K562 (cell line): ENCODE results near the gene SLC35G2. TPM values are rescaled to one million over a fixed set of nuclear protein-coding genes. Genes with fewer than 3 reads are reported as not detected.

Source experiments
- ATAC-seq: fragments of 200-7000 bp; cut with Tn5 transposase; 3 replicates; pipeline ENCODE4 v1.9.1; 2020; ENCODE audit warnings: moderate library complexity
- BruUV-seq: library from RNA; stranded (reverse); fragments of 400-500 nt; replicated peaks from 2 replicates; lab custom pipeline; 2021; lab: Mats Ljungman, UMichigan
- CTCF ChIA-PET: fragments of 300-600 bp; formaldehyde crosslinking; extraction: SDS; loops from one replicate; lab custom pipeline; 2021; ENCODE audit warnings: low intra/inter-chr PET ratio; lab: Yijun Ruan, JAX
- POLR2A ChIA-PET: fragments of 300-600, 350-650 bp; sonication (Branson Sonifier 250); formaldehyde crosslinking; extraction: SDS; loops from one replicate; lab custom pipeline; 2021; ENCODE audit warnings: antibody characterized with exemption, inconsistent platforms; lab: Yijun Ruan, JAX
- DNase-seq, 4 experiments: peaks; one replicate each; pipeline versions ENCODE4 v3.0.0 to v3.0.0-alpha.2; 2011 to 2018; ENCODE audit warnings: low spot score in 3 of 4, mixed read lengths in 3 of 4; ENCODE audit errors: extremely low read depth in 1 of 4
- FAIRE-seq: peaks from 2 replicates; lab custom pipeline; 2011; peaks lifted over from hg19 to GRCh38; lab: Jason Lieb, UNC
- H2AFZ ChIP-seq: 2 replicates; pipeline ENCODE4 v1.6.0; 2011; ENCODE audit warnings: low read depth, low read length, control low read depth, inconsistent platforms
- H3K27ac ChIP-seq: fragments of 200-600 bp; 3 replicates; pipeline ENCODE4 v1.8.0; 2011; ENCODE audit warnings: low read depth, mild to moderate bottlenecking, control low read depth, inconsistent platforms, low read length, moderate library complexity, mixed read lengths; ENCODE audit errors: extremely low read depth
- H3K27me3 ChIP-seq, 2 experiments: fragments of 300-600 bp in 1 of 2; 2 replicates in 1 of 2; 3 replicates in 1 of 2; pipeline versions ENCODE4 v1.6.0 to v1.8.0; 2011; ENCODE audit warnings: inconsistent platforms in 2 of 2, low read length in 2 of 2, mild to moderate bottlenecking in 1 of 2, mixed read lengths in 1 of 2, moderate library complexity in 1 of 2; ENCODE audit not compliant: control insufficient read depth in 2 of 2, insufficient read depth in 2 of 2
- H3K36me3 ChIP-seq: fragments of 300-600 bp; 3 replicates; pipeline ENCODE4 v1.8.0; 2011; ENCODE audit warnings: mild to moderate bottlenecking, low read length, inconsistent platforms; ENCODE audit not compliant: control insufficient read depth, insufficient read depth
- H3K4me1 ChIP-seq, 2 experiments: fragments of 200-600 bp in 1 of 2; replicated peaks in 1 of 2; 2 replicates in 1 of 2; 3 replicates in 1 of 2; pipeline versions ENCODE4 v1.5.1 to v1.8.0; 2011; ENCODE audit warnings: inconsistent platforms in 2 of 2, low read length in 2 of 2, mild to moderate bottlenecking in 1 of 2, mixed read lengths in 1 of 2, moderate library complexity in 1 of 2; ENCODE audit not compliant: control insufficient read depth in 2 of 2, insufficient read depth in 2 of 2
- H3K4me2 ChIP-seq: 2 replicates; pipeline ENCODE4 v1.6.1; 2011; ENCODE audit warnings: low read length, control low read depth, inconsistent platforms, mixed read lengths; ENCODE audit not compliant: insufficient read depth
- H3K4me3 ChIP-seq: fragments of 200-600 bp; sonication (generic), shearing (Covaris generic); 2 replicates; pipeline ENCODE4 v1.5.1; 2016; ENCODE audit warnings: control low read depth, inconsistent platforms
- H3K79me2 ChIP-seq: fragments of 200-600 bp; 3 replicates; pipeline ENCODE4 v1.8.0; 2011; ENCODE audit warnings: low read length, inconsistent platforms; ENCODE audit not compliant: control insufficient read depth, insufficient read depth
- H3K9ac ChIP-seq, 2 experiments: 2 replicates each; pipeline versions ENCODE4 v1.6.0 to v1.6.1; 2011; ENCODE audit warnings: low read depth in 2 of 2, low read length in 2 of 2, control low read depth in 1 of 2, inconsistent platforms in 1 of 2, mild to moderate bottlenecking in 1 of 2, mixed read lengths in 1 of 2; ENCODE audit not compliant: insufficient read depth in 1 of 2
- H3K9me1 ChIP-seq: one replicate; pipeline ENCODE4 v1.6.0; 2011; ENCODE audit warnings: inconsistent platforms, mild to moderate bottlenecking, low read length, moderate library complexity; ENCODE audit not compliant: control insufficient read depth, insufficient read depth
- H3K9me3 ChIP-seq: replicated peaks from 2 replicates; pipeline ENCODE4 v1.5.1; 2011; ENCODE audit warnings: low read depth, low read length, inconsistent platforms; ENCODE audit not compliant: control insufficient read depth, insufficient read depth
- H4K20me1 ChIP-seq: replicated peaks from 2 replicates; pipeline ENCODE4 v1.6.1; 2011; ENCODE audit warnings: low read length, inconsistent platforms, mixed read lengths; ENCODE audit not compliant: control insufficient read depth, insufficient read depth
- ARNT ChIP-seq, 2 experiments: fragments of 450-650 bp; IDR thresholded peaks; 2 replicates each; pipeline ENCODE4 v1.6.1; 2016; ENCODE audit warnings: mild to moderate bottlenecking in 1 of 2
- CBX1 ChIP-seq: sonication (generic); IDR thresholded peaks from 2 replicates; pipeline ENCODE4 v1.6.1; 2016; ENCODE audit warnings: antibody characterized with exemption, low read depth, mild to moderate bottlenecking
- CXXC5 ChIP-seq: fragments of 250-450 bp; sonication (Bioruptor Pico); IDR thresholded peaks from 2 replicates; pipeline ENCODE4 v1.8.0; 2022; ENCODE audit warnings: inconsistent platforms, mild to moderate bottlenecking, moderate library complexity
- DDX20 ChIP-seq: fragments of 450-650 bp; IDR thresholded peaks from 2 replicates; pipeline ENCODE4 v1.6.1; 2016; ENCODE audit warnings: missing genetic modification characterization, low read depth, mild to moderate bottlenecking, missing compliant biosample characterization, moderate library complexity
- MEF2A ChIP-seq: IDR thresholded peaks from 2 replicates; pipeline ENCODE4 v1.6.1; 2011; ENCODE audit warnings: low read depth, mild to moderate bottlenecking, low read length, moderate library complexity; ENCODE audit not compliant: control insufficient read depth
- MXI1 ChIP-seq: IDR thresholded peaks from 2 replicates; pipeline ENCODE4 v1.6.1; 2011; ENCODE audit warnings: low read depth, mild to moderate bottlenecking, improper control_type of control experiment, low read length
- MYBL2 ChIP-seq, 2 experiments: fragments of 450-650 bp in 1 of 2; sonication (generic) in 1 of 2; formaldehyde crosslinking in 1 of 2; IDR thresholded peaks; 2 replicates each; pipeline versions ENCODE4 v1.6.1 to v1.8.1; 2017 to 2022; ENCODE audit warnings: borderline replicate concordance in 1 of 2, inconsistent platforms in 1 of 2, low read depth in 1 of 2, mild to moderate bottlenecking in 1 of 2, missing genetic modification reagents in 1 of 2, moderate library complexity in 1 of 2
- SP2 ChIP-seq: IDR thresholded peaks from 2 replicates; pipeline ENCODE4 v1.6.1; 2011; ENCODE audit warnings: mild to moderate bottlenecking, low read depth, low read length, moderate library complexity; ENCODE audit not compliant: poor library complexity, severe bottlenecking; ENCODE audit errors: extremely low read depth
- SRSF1 ChIP-seq: fragments of 200-400 bp; formaldehyde crosslinking; IDR thresholded peaks from 2 replicates; pipeline ENCODE4 v1.6.1; 2017; ENCODE audit warnings: mild to moderate bottlenecking, low read depth, low read length, moderate library complexity
- TBP ChIP-seq: optimal IDR thresholded peaks from 2 replicates; pipeline ENCODE3; 2011; ENCODE audit warnings: low read depth, low read length, improper control_type of control experiment
- ZNF274 ChIP-seq: IDR thresholded peaks from 2 replicates; pipeline ENCODE4 v1.6.1; 2011; ENCODE audit warnings: low read depth, mild to moderate bottlenecking, low read length, moderate library complexity, borderline replicate concordance
- ZNF77 ChIP-seq: fragments of 250-450 bp; sonication (Bioruptor Pico); IDR thresholded peaks from 2 replicates; pipeline ENCODE4 v1.5.0; 2020
- ZSCAN29 ChIP-seq: fragments of 450-650 bp; IDR thresholded peaks from 2 replicates; pipeline ENCODE4 v1.6.1; 2017
- WGBS: fragments of 100-300 bp; shearing (Covaris generic); methylation state at CpG from one replicate; pipeline ENCODE4 v1.1.6; 2016; ENCODE audit warnings: low coverage, mixed read lengths; ENCODE audit not compliant: insufficient coverage; ENCODE audit errors: missing lambda C conversion rate; 5-methylcytosine and 5-hydroxymethylcytosine counted together
- in situ Hi-C: fragments of 300-500 bp; cut with MboI; formaldehyde crosslinking; loops from 4 replicates; pipeline ENCODE4 v1.15.0; 2018; ENCODE audit warnings: inconsistent platforms, mixed read lengths
- intact Hi-C: fragments of 100-400 bp; cut with micrococcal nuclease; formaldehyde crosslinking; loops from 2 replicates; pipeline ENCODE4 v1.14.2; 2022
- polyA plus RNA-seq, 8 experiments: library from polyadenylated mRNA; depleted of rRNA in 4 of 8; stranded (reverse) in 5 of 8; unstranded in 3 of 8; fragments of >200 nt; fragmentation: Nextera tagmentation in 2 of 8; fragmentation: Illumina TruSeq in 1 of 8; extraction: Ambion mirVana in 2 of 8; extraction: Trizol in 1 of 8; gene quantifications; 2 replicates each; pipeline versions ENCODE4 v1.2.1 to v1.2.3, GENCODE V29; 2011 to 2014; ENCODE audit warnings: inconsistent platforms in 1 of 8, missing spikeins in 1 of 8
- total RNA-seq, 7 experiments: library from RNA; depleted of rRNA in 6 of 7; stranded (reverse); fragments of >200 nt in 6 of 7; fragmentation: Illumina TruSeq in 2 of 7; extraction: Trizol in 2 of 7; gene quantifications; 2 replicates each; pipeline versions ENCODE4 v1.2.1 to v1.2.3, GENCODE V29; 2011 to 2021; ENCODE audit warnings: low replicate concordance in 1 of 7
- TF ChIP-seq, protein P1 (sequence below): fragments of 250-450 bp; sonication (Bioruptor Pico); IDR thresholded peaks from 2 replicates; pipeline ENCODE4 v1.4.0; 2020; ENCODE audit warnings: mild to moderate bottlenecking
- TF ChIP-seq, protein P2 (sequence below): IDR thresholded peaks from 2 replicates; pipeline ENCODE4 v1.6.1; 2011; ENCODE audit not compliant: insufficient read length; ENCODE audit errors: extremely low read depth
- TF ChIP-seq, protein P3 (sequence below): fragments of 450-650 bp; IDR thresholded peaks from one replicate; pipeline ENCODE4 v1.6.1; 2018; ENCODE audit warnings: mild to moderate bottlenecking, moderate library complexity; ENCODE audit not compliant: partially characterized antibody

Gene SLC35G2
- total and polyA plus RNA-seq, 9 of the 15 experiments (the other 6 are each of a cell fraction or from before 2014, with no cell fraction given): 2.6 to 5.9 (median 3.2) TPM

DNA sequence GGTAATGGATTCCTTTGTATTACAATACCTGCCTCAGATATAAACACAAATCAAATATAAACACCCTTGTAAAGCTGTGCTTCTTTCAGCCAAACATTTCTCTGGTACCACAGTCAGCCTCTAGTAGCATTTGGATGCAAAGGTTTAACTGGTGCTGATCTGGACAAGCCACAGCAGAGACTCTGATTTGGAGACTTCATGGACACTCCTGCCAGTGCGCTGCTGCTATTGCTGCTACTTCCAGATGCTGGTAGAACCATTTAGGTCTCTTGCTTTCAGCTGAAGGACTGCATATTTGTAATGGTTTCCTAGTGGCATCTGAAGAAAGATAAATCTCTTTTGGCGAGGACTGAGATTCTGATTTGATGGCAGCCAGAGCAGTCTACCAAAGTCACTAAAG lies 80.0 kb downstream of the SLC35G2 start (continued):
- TF ChIP-seq, protein P1, sequence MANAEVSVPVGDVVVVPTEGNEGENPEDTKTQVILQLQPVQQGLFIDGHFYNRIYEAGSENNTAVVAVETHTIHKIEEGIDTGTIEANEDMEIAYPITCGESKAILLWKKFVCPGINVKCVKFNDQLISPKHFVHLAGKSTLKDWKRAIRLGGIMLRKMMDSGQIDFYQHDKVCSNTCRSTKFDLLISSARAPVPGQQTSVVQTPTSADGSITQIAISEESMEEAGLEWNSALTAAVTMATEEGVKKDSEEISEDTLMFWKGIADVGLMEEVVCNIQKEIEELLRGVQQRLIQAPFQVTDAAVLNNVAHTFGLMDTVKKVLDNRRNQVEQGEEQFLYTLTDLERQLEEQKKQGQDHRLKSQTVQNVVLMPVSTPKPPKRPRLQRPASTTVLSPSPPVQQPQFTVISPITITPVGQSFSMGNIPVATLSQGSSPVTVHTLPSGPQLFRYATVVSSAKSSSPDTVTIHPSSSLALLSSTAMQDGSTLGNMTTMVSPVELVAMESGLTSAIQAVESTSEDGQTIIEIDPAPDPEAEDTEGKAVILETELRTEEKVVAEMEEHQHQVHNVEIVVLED (CRISPR knock-in tag): no peak

DNA sequence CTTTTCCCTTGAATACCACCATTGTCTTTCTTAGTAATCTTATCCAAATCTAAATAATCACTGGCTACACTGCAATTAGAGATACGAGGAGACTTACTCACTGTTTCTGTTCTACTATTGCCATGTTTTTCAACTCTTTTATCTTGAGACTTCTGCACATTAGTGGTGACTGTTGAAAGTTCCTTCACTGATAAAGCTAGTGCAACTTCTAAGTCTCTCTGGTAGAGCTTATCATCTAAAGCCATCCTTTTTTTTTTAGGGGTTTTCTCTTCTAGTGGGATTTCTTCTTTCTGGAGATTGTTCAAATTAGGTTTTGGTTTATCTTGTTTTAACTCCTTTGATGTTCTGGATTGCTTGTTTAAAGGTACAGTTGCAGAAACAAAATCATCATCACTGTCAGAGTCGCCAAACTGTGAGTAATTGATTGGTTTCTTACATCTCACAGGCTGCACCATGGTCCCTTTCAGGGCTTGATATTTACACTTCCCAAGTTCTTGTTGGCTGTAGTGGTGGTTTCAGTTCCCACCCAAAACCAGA lies 80.8 kb downstream of the SLC35G2 start:
- H3K27ac ChIP-seq: no peak overlapping the region
- POLR2A ChIA-PET: interaction anchor here (1.7 kb wide), 1 partner anchor 15 kb away, joined by 6 read pairs; no protein-coding TSS in a partner anchor
- WGBS: 0% methylated on average over 2 of the region's 2 CpGs
- TF ChIP-seq ZNF274: no peak
- no peak for TF ChIP-seq MXI1
- peak; percentile 54 to 99; a peak in 2 of 4 replicates for TF ChIP-seq ARNT (IDR thresholded peaks at IDR 0.05)
- TF ChIP-seq CBX1: no peak
- TF ChIP-seq ZNF77 (CRISPR knock-in tag): no peak
- TF ChIP-seq SRSF1: no peak
- no peak for TF ChIP-seq DDX20 (tag)
- TF ChIP-seq, protein P2, sequence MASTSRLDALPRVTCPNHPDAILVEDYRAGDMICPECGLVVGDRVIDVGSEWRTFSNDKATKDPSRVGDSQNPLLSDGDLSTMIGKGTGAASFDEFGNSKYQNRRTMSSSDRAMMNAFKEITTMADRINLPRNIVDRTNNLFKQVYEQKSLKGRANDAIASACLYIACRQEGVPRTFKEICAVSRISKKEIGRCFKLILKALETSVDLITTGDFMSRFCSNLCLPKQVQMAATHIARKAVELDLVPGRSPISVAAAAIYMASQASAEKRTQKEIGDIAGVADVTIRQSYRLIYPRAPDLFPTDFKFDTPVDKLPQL: no peak
- no peak for TF ChIP-seq MYBL2 (IDR thresholded peaks at IDR 0.05; ENCODE audit: low read depth)
- TF ChIP-seq MYBL2 (CRISPR knock-in tag; IDR thresholded peaks at IDR 0.05; ENCODE audit: borderline replicate concordance): no peak
- TF ChIP-seq, protein P3, sequence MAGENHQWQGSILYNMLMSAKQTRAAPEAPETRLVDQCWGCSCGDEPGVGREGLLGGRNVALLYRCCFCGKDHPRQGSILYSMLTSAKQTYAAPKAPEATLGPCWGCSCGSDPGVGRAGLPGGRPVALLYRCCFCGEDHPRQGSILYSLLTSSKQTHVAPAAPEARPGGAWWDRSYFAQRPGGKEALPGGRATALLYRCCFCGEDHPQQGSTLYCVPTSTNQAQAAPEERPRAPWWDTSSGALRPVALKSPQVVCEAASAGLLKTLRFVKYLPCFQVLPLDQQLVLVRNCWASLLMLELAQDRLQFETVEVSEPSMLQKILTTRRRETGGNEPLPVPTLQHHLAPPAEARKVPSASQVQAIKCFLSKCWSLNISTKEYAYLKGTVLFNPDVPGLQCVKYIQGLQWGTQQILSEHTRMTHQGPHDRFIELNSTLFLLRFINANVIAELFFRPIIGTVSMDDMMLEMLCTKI: no peak
- TF ChIP-seq TBP: no peak
- TF ChIP-seq SP2: no peak
- no peak for TF ChIP-seq ZSCAN29
- peak; percentile 58; the same call in 1 of the 2 replicates for TF ChIP-seq CXXC5 (CRISPR knock-in tag)
- TF ChIP-seq MEF2A: no peak

More for the DNA sequence above, 80.8 kb downstream of the SLC35G2 start:
- H3K27me3 ChIP-seq: no peaks in the 10 kb centered on the region
- peaks cover 2 to 32% of the 10 kb centered on the region in 2 experiments; a peak in 4 of 5 replicates for H3K4me1 ChIP-seq
- H3K79me2 ChIP-seq: peaks cover 71% of the 10 kb centered on the region
- no peaks in the 10 kb centered on the region for H3K9me3 ChIP-seq
- H3K9me1 ChIP-seq: no peaks in the 10 kb centered on the region
- peak in 3 of 4 experiments; percentile 6 to 61 (median 20) for DNase-seq
- CTCF ChIA-PET: no interaction called here
- H3K4me2 ChIP-seq: no peak overlapping the region
- no peak overlapping the region for H3K9ac ChIP-seq
- ATAC-seq: peak; percentile 87
- no peak overlapping the region for H2AFZ ChIP-seq
- in situ Hi-C loops (no loop called here), intact Hi-C loops (no loop called here)
- FAIRE-seq: peak; percentile 86
- BruUV-seq: no TSS peak
- H3K4me3 ChIP-seq: no peak overlapping the region
- no peaks in the 10 kb centered on the region for H3K36me3 ChIP-seq
- H4K20me1 ChIP-seq: peaks cover 16% of the 10 kb centered on the region; the same call in 1 of the 2 replicates
